B cell (primary cell): ENCODE measurements around the gene IGF1R.

Source experiments
- CTCF ChIP-seq: fragments of 200-600 bp; IDR thresholded peaks from one replicate; pipeline ENCODE4 v1.8.0; 2022; ENCODE audit warnings: antibody characterized with exemption, mild to moderate bottlenecking
- EZH2 ChIP-seq: IDR thresholded peaks from 2 replicates; pipeline ENCODE4 v1.6.1; 2012; ENCODE audit warnings: borderline replicate concordance, low read depth, mild to moderate bottlenecking, moderate library complexity, low read length; ENCODE audit not compliant: insufficient read depth, poor library complexity, severe bottlenecking

- TF ChIP-seq CTCF: no peak
- no peak for TF ChIP-seq EZH2
These were observed 332.5 kb downstream of the IGF1R start for GRCh38 chr15:98980899-98981228.
